Activated naive CD4-positive, alpha-beta T cell treated with anti-CD3 and anti-CD28 coated beads, Interleukin-2, amount 50 U/mL, for 72 hours (primary cell): ENCODE measurements around the gene SLC6A12. TPM values are rescaled to one million over a fixed set of nuclear protein-coding genes. Genes with fewer than 3 reads are reported as not detected.
"Not testable (repeated sequence)": the region's sequence is repeated elsewhere in the genome, so short reads cannot be mapped to it uniquely, and the experiment has no call there.

ENCODE experiments used
- ATAC-seq, 2 donors: fragments of 150-1000 bp; cut with Tn5 transposase; 2 replicates each; pipeline ENCODE4 v1.10.0; 2021; ENCODE audit warnings: mild to moderate bottlenecking in 2 of 2, moderate library complexity in 2 of 2
- DNase-seq, 2 donors: peaks; one replicate each; pipeline ENCODE4 v3.0.0; 2021 to 2022; ENCODE audit warnings: low spot score in 2 of 2
- H3K27ac Mint-ChIP-seq, 2 donors: one replicate each; pipeline ENCODE4 v1.8.0; 2022; ENCODE audit warnings: mild to moderate bottlenecking in 2 of 2, mixed read lengths in 2 of 2
- H3K36me3 Mint-ChIP-seq, 2 donors: one replicate each; pipeline ENCODE4 v1.8.0; 2022; ENCODE audit warnings: mixed read lengths in 2 of 2
- H3K9me3 Mint-ChIP-seq, 2 donors: one replicate each; pipeline ENCODE4 v1.8.0; 2022; ENCODE audit warnings: mixed read lengths in 2 of 2
- total RNA-seq, 2 donors: library from RNA; stranded (reverse); gene quantifications; one replicate each; pipeline ENCODE4 v1.2.3, GENCODE V29; 2022

SLC6A12 gene
- total RNA-seq, 2 donors from 2014 or later = not detected

GRCh38 chr12:238736-239398 lies 24.9 kb upstream of the SLC6A12 start:
- Mint-ChIP-seq H3K9me3 (peaks cover 9 to 12% of the 10 kb centered on the region in 2 donors), H3K36me3 (peaks cover 9 to 13% of the 10 kb centered on the region in 2 donors), H3K27ac (no peak overlapping the region)
- ATAC-seq (no peak), DNase-seq (no peak)

- DNase-seq (no peak), ATAC-seq (no peak)
- H3K27ac Mint-ChIP-seq = no peak overlapping the region
- H3K36me3 Mint-ChIP-seq = peaks cover 9 to 13% of the 10 kb centered on the region in 2 donors
- peaks cover 9 to 12% of the 10 kb centered on the region in 2 donors for H3K9me3 Mint-ChIP-seq
These were observed 24.2 kb upstream of the SLC6A12 start for GRCh38 chr12:238116-238515.

- ATAC-seq (no peak), DNase-seq (no peak)
- peaks cover 9 to 12% of the 10 kb centered on the region in 2 donors for H3K9me3 Mint-ChIP-seq
- H3K27ac Mint-ChIP-seq = no peak overlapping the region
- peaks cover 9 to 13% of the 10 kb centered on the region in 2 donors for H3K36me3 Mint-ChIP-seq
These were observed 23.3 kb upstream of the SLC6A12 start for GRCh38 chr12:237026-237815.

- Mint-ChIP-seq H3K9me3 (peaks cover 9 to 12% of the 10 kb centered on the region in 2 donors), H3K27ac (no peak overlapping the region), H3K36me3 (peaks cover 9 to 13% of the 10 kb centered on the region in 2 donors)
- DNase-seq (no peak), ATAC-seq (no peak)
These were observed 22.5 kb upstream of the SLC6A12 start for GRCh38 chr12:236445-236844.

GRCh38 chr12:235967-236366 lies 22.0 kb upstream of the SLC6A12 start:
- peaks cover 9 to 12% of the 10 kb centered on the region in 2 donors for H3K9me3 Mint-ChIP-seq
- H3K36me3 Mint-ChIP-seq = peaks cover 9 to 13% of the 10 kb centered on the region in 2 donors
- H3K27ac Mint-ChIP-seq, ATAC-seq, DNase-seq: not testable (repeated sequence)

GRCh38 chr12:234891-235415 lies 21.0 kb upstream of the SLC6A12 start:
- no peak overlapping the region for H3K27ac Mint-ChIP-seq
- H3K36me3 Mint-ChIP-seq = peaks cover 9 to 13% of the 10 kb centered on the region in 2 donors
- H3K9me3 Mint-ChIP-seq = peaks cover 9 to 12% of the 10 kb centered on the region in 2 donors
- no peak for ATAC-seq
- no peak for DNase-seq

- Mint-ChIP-seq H3K27ac (no peak overlapping the region), H3K36me3 (peaks cover 9 to 13% of the 10 kb centered on the region in 2 donors), H3K9me3 (peaks cover 9 to 12% of the 10 kb centered on the region in 2 donors)
- ATAC-seq = no peak
- no peak for DNase-seq
These were observed 20.1 kb upstream of the SLC6A12 start for GRCh38 chr12:234019-234418.

- H3K36me3 Mint-ChIP-seq = peaks cover 9 to 13% of the 10 kb centered on the region in 2 donors
- peaks cover 9 to 12% of the 10 kb centered on the region in 2 donors for H3K9me3 Mint-ChIP-seq
- DNase-seq = peak in 1 of 2 donors; percentile 30
- no peak overlapping the region for H3K27ac Mint-ChIP-seq
- no peak for ATAC-seq
These were observed 19.6 kb upstream of the SLC6A12 start for GRCh38 chr12:233615-233968.

- ATAC-seq (no peak), DNase-seq (peak in 1 of 2 donors; percentile 35)
- peaks cover 9 to 12% of the 10 kb centered on the region in 2 donors for H3K9me3 Mint-ChIP-seq
These were observed 19.0 kb upstream of the SLC6A12 start for GRCh38 chr12:232731-233614.

GRCh38 chr12:230925-231671 lies 17.1 kb upstream of the SLC6A12 start:
- Mint-ChIP-seq H3K36me3 (peaks cover 3 to 8% of the 10 kb centered on the region in 2 donors), H3K9me3 (peaks cover 3 to 6% of the 10 kb centered on the region in 2 donors), H3K27ac (no peak overlapping the region)
- no peak for ATAC-seq
- peak in 1 of 2 donors; percentile 37 for DNase-seq

More at GRCh38 chr12:232731-233614, 19.0 kb upstream of the SLC6A12 start:
- Mint-ChIP-seq H3K36me3 (peaks cover 9 to 13% of the 10 kb centered on the region in 2 donors), H3K27ac (no peak overlapping the region)

GRCh38 chr12:229441-230191 lies 15.7 kb upstream of the SLC6A12 start:
- Mint-ChIP-seq H3K36me3 (no peaks in the 10 kb centered on the region), H3K9me3 (no peaks in the 10 kb centered on the region), H3K27ac (no peak overlapping the region)
- ATAC-seq (no peak), DNase-seq (peak in 1 of 2 donors; percentile 18)

- DNase-seq (peak in 1 of 2 donors; percentile 26), ATAC-seq (no peak)
- Mint-ChIP-seq H3K36me3 (no peaks in the 10 kb centered on the region), H3K27ac (no peak overlapping the region), H3K9me3 (no peaks in the 10 kb centered on the region)
These were observed 14.9 kb upstream of the SLC6A12 start for GRCh38 chr12:228846-229200.

- Mint-ChIP-seq H3K27ac (no peak overlapping the region), H3K36me3 (no peaks in the 10 kb centered on the region), H3K9me3 (no peaks in the 10 kb centered on the region)
- ATAC-seq = no peak
- DNase-seq = peak in 1 of 2 donors; percentile 14
These were observed 14.2 kb upstream of the SLC6A12 start for GRCh38 chr12:227923-228845.

- H3K9me3 Mint-ChIP-seq = no peaks in the 10 kb centered on the region
- no peaks in the 10 kb centered on the region for H3K36me3 Mint-ChIP-seq
- ATAC-seq (no peak), DNase-seq (peak in 1 of 2 donors; percentile 44)
- H3K27ac Mint-ChIP-seq = no peak overlapping the region
These were observed 13.4 kb upstream of the SLC6A12 start for GRCh38 chr12:227286-227915.
